GM18951 (cell line): Measurements from ENCODE around the gene ADAMTS2.

Experiments
- POLR2A ChIP-seq: IDR thresholded peaks from 4 replicates; pipeline ENCODE4 v1.6.1; 2011; ENCODE audit warnings: mild to moderate bottlenecking; ENCODE audit not compliant: insufficient read length, insufficient read depth; ENCODE audit errors: extremely low read depth
- in situ Hi-C: fragments of 300-500 bp; cut with MboI; formaldehyde crosslinking; loops from one replicate; pipeline ENCODE4 v1.12.0; 2022; ENCODE audit warnings: low sequenced_read_pairs, mixed read lengths, inconsistent platforms; ENCODE audit not compliant: unreplicated experiment

The ADAMTS2 gene

DNA sequence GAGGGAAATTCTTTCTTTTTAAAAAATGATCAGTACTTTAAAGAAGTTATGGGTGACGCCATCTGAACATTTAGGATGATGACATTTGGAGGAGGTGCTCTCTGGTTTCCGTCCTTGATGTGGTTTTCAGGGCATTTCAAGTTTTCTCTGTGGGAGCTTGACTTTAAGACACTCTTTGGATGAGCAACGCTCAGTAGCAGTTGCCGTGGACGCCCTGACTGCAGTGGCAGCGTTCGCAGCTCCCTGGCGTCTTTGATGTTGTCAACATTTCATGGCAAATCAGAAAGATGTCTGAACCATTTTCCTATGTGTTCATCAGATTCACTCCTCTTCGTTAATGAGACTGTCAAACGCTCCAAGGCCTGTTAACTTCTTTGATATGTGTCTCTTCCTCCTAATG lies 199.0 kb downstream of the ADAMTS2 start:
- in situ Hi-C loops = no loop called here
- TF ChIP-seq POLR2A = no peak

DNA sequence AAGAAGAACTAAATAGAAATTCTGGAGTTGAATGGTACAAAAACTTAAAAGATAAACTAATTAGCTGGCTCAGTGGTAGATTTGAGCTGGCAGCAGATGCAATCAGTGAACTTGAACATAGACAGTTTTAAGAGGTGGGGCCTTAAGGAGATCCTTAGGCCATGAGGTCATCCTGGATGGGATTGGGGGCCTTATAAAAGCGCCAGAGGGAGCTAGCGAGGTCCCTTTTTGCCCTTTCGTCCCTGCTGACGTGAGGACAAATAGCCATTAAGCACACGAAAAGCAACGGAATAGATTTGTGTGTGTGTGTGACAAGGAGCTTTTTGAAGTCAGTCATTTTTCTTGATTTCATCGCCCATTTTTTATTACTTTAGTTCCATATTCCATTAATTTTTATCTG lies 201.8 kb downstream of the ADAMTS2 start:
- in situ Hi-C loops = no loop called here

DNA sequence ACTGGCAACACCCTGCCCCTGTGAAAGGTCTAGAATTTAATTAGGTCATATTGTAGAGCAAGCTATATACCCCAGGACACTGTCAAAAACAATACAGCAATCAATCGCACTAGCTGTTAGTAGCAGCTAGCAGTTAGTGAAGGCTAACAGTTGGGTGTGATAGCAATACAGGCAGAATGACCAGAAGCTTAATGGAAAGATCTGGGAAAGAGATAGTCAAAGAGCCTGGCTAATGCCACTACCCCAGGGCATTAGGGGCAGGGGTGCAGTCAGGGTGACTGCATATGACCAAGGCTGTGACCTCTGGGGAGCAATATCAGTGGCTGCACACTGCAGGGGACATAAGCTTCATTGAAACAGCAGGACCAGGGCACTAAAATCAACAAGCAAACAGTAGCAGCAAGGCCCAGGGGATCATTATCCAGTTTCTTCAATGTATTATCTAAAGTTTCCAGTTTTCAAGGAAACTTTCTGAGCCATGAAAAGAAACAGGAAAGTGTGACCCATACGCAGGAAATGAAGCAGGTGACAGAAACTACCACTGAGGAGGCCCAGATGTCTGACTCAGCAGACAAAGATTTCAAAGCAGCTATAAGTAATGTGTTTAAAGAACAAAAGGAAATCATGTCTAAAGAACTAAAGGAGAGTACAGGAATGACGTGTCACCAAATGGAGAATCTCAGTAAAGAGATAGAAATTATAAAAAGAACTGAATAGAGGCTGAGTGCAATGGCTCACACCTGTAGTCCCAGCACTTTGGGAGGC lies 202.6 kb downstream of the ADAMTS2 start:
- TF ChIP-seq POLR2A = no peak
- in situ Hi-C loops = no loop called here

More for the DNA sequence above, 201.8 kb downstream of the ADAMTS2 start:
- no peak for TF ChIP-seq POLR2A

DNA sequence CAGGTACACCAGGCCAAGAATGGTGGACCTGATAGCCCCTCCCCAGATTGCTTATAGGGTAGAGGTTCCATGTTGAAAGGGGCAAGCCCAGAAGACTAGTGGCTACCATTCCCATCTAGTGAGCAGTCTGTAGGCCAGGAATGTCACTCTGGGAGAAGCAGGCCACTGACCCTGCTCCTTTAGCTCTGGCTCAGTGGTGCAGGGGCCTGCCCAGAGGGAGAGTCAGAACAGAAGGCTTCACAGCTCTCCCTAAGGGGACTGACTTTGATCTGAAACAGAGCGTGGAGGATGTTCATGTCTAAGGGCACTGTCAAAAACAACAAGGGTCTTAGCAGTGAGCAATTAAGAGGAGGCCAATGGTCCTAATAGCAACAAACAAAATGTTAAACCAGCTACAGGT lies 203.4 kb downstream of the ADAMTS2 start:
- no peak for TF ChIP-seq POLR2A
- in situ Hi-C loops = no loop called here

DNA sequence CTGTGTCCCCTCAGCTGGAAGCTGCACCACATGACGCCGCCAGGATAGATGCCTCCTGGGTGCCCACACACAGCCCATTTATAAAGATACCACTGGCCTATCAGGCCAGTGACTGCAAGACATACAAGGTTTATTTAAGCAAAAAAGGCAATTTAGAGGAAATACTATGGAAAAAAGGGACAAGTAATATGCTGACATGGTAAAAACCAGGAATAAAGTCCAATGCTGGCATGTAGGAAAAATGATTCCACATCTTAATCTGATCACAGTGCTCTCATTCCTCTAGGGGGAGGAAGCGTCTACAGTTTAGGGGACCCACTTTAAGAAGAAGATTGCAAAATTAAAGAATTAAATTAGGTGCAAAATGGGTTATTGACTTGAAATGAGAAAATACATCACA lies 205.0 kb downstream of the ADAMTS2 start:
- TF ChIP-seq POLR2A = no peak
- in situ Hi-C loops = no loop called here

DNA sequence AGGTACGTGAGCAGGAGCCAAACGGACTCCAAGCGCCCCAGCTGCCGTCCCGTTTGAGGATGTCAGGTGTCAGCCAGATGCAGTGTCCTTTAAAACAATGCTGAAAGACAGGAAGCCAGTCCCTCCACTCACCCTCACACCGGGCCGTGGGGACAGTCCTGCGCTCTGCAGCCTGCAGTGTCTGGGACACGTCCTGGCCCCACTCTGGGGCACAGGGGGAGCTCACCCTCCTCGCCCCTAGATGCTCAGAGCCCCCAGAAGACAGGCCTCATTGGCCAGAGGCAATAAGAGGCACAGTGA lies 205.4 kb downstream of the ADAMTS2 start:
- in situ Hi-C loops = no loop called here
- TF ChIP-seq POLR2A = no peak

DNA sequence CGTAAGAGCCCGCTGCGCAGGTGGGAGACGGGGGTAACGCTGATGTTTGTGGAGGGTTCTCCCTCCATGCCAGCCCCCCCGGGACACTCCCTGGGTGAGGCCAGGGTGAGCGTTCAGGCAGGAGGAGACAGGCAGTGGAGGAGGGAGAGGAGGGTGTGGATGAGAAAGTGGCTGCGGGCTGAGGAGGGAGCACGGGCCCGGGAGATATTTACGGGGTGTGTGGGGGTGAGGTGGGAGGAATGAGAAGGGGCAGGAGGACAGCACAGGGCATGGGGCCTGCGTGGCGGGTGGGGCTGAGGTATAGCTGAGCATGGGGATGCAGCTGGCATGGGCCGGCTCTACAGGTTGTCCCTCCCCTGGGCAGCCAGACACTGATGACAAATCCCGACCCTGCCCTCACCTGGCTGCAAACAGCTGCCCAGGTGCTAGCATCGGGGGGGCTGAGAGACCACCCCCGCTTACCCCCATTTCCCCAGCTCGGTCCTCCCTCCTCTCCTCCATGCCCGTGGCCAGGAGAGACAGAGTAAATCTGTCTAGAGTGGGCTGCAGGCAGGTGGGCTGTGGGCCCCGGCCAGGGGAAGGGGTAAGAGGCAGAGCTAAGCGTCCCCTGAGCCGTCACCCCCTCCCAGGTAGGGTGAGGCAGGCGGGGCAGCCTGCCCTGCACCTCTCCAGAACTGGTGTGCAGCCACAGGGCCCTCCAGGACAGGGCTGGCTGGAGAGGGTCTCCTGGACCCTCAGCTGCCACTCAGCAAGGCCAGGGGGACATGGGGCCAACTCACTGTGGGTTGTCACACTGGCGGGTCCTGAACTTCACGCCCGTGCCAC lies 205.9 kb downstream of the ADAMTS2 start:
- no peak for TF ChIP-seq POLR2A
- in situ Hi-C loops = no loop called here

DNA sequence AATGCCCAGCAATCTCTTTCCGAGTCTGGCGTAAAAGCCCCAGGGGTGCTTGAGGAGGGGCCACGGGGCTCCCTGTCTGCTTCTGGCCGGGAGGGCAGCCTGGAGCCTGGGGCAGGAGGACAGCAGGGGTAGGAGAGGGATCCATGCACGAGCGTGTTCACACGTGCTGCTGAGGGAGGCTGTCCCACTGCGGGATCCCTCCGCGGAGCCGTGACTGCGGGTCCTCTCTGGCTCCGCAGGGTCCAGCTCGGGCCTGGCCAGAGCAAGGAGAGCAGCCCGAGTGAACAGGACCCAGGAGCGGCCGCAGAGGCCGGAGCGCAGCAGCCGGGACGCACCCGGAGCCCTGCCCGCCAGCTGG lies 206.7 kb downstream of the ADAMTS2 start:
- in situ Hi-C loops = no loop called here
- TF ChIP-seq POLR2A = no peak

DNA sequence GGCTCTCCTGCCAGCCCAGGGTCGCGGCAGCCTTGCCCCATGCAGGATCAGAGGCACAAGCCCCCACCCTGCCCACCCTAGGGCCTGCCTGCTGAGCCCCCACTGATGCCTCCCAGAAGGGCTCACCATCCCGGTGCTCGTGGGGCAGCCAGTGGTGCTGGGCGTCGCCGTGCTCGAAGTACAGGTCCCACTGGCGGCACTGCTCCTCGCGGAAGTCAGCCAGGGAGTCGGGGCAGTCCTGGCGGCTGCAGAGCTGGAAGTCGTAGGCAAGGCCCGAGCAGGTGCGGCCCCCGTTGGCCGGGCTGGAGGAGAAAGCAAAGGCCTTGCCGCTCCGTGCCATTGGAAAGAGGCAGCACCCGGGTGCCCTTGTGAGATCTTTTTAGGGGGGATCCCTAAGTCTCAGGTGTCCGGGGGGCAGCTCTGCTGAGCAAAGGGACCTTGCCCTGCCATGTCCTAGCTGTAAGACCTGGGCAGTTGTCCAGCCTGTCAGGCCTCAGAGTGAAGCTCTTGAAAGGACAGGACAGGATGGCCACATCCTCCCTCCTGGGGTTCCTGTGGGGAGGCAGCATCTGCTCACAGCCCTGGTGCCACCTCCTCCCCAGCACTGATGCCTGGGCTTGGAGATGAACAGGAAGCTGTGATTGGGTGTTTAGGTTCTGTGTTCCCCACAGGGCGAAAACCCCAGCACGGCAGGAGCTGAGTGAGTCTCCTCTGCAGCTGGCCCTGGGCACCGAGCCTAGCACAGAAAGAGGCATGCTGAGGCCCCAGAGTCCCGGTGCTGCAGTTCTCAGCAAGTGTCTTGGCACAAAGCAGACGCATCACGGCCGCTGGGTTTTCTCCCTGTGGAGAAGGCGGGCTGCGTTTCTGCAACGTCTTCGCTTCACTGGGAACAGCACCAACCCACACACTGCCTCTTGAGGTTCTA lies 207.4 kb downstream of the ADAMTS2 start:
- in situ Hi-C loops = no loop called here
- TF ChIP-seq POLR2A = no peak

DNA sequence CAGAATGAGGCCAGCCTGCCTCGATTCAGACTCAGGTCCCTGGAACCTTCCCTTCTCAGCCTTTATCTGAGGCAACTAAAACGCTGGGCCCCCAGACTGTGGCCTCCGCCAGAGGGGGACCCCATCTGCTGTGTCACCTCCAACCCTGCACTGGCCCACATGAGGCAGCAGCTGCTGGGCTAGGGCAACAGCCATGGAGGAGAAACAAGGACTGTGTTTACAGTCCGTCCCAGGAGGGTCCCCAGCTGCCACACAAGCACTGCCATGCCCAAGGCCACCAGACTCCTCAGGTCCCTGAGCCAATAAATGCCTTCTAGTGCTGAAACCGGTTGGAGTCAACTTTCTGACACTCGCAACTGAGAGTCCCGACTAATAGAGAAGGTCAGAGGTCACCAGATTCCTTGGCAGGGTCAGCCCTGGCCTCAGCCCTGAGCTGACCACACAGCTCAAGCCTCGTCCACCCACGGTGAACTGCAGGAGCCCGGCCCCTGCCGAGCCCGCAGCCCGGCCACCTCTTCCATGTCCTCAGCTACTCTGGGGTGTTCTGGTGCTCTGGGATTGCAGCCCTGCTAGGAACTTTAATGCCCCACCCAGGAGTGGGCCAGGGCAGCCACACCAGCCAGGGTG lies 208.1 kb downstream of the ADAMTS2 start:
- TF ChIP-seq POLR2A = no peak
- in situ Hi-C loops = no loop called here

DNA sequence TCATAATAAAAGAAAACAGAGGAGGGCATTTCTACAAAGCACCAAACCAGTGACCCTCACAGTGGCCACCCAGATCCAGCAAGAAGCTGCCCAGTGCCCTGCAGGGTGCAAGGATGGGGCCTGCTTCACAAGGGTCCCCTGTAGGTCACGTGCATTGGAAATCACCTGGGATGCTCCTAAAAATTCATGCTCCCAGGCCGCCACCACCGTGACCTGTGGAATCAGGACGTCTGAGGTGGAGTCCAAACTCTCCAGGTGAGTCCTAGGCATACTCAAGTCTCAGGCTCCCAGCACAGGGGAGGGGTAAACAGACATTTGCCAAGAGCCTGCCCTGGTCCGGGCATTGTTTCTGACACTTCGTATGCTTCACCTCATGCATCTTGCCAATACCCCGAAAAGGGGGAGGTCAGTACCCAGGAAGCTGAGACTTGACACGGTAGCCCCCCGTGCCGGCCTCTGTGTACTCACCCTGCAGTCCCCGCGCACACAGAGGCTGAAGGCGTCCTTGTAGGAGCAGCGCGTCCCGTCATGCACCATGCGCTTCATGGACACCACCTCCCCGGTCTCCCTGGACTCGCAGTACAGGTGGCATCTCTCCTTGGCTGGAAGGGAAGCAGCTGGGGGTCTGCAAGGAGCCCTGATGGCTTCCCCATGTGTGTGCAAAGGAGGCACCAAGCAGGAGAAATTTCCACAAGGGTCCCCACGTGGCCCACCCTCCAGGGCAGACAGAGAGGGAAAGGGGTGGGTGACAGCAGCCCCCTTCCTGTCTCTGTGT lies 209.6 kb downstream of the ADAMTS2 start:
- in situ Hi-C loops = no loop called here
- TF ChIP-seq POLR2A = no peak

DNA sequence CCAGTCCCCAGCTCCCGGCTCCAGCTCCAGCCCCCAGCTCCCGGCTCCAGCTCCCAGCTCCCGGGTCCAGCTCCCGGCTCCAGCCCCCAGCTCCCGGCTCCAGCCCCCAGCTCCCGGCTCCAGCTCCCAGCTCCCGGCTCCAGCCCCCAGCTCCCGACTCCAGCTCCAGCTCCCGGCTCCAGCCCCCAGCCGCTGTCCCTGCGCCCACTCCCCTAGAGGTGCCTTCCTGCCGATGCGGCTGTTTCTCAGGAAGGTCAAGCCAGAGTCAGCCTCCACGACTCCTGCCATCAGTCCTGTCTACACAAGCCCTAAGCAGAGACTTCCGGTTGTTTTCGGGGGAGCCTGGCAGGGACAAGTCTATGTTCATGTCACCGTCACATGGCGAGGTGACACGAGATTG lies 210.3 kb downstream of the ADAMTS2 start:
- TF ChIP-seq POLR2A = no peak
- in situ Hi-C loops = no loop called here
